Renal pelvis (tissue), 12 donors: ENCODE measurements around the gene NELL1. TPM values are rescaled to one million over a fixed set of nuclear protein-coding genes. Genes with fewer than 3 reads are reported as not detected.
A peak's percentile ranks its signal among the peaks of the same experiment; 100 is the strongest.

Experiments used
- DNase-seq: peaks from one replicate; pipeline ENCODE4 v3.0.0-alpha.2; 2013
- long read RNA-seq, 16 experiments: transcript quantifications; one replicate each; lab custom pipeline, GENCODE V29; 2026
- polyA plus RNA-seq, 3 donors: library from polyadenylated mRNA; unstranded; fragments of 120-200 nt; gene quantifications; one replicate each; pipeline ENCODE4 v1.2.1, GENCODE V29; 2013; ENCODE audit not compliant: insufficient read length in 3 of 3

The NELL1 gene
- 1 to 10 TPM; 1.3 to 2.8 (median 1.8) TPM for polyA plus RNA-seq
- long read RNA-seq, donor 1, result 0 reads
- long read RNA-seq, donor 2, result 0 reads
- long read RNA-seq, donor 3, partial matches to known transcripts, result 0 of 1 reads
- long read RNA-seq, donor 3, other reads (novel, unspliced or antisense), result 0 of 1 reads
- long read RNA-seq, donor 4, result 0 reads
- long read RNA-seq, donor 5, result 0 reads
- long read RNA-seq, donor 6, result 0 reads
- long read RNA-seq, donor 7, result 0 reads
- long read RNA-seq, donor 8, result 0 reads
- long read RNA-seq, donor 9, partial matches to known transcripts, result 0 of 1 reads
- long read RNA-seq, donor 9, other reads (novel, unspliced or antisense), result 0 of 1 reads
- long read RNA-seq, donor 10, result 0 reads
- long read RNA-seq, donor 11, result 0 reads
- long read RNA-seq, donor 12, partial matches to known transcripts, result 0 of 1 reads
- long read RNA-seq, donor 12, other reads (novel, unspliced or antisense), result 0 of 1 reads
- long read RNA-seq, donor 13, result 0 reads
- long read RNA-seq, donor 14, result 0 reads
- long read RNA-seq, donor 15, partial matches to known transcripts, result 0 of 1 reads
- long read RNA-seq, donor 15, other reads (novel, unspliced or antisense), result 0 of 1 reads
- long read RNA-seq, donor 16, result 0 reads

GRCh38 chr11:20668844-20669819, at the start of gene NELL1:
TSS of gene NELL1 (plus strand) at chr11:20669586.
- DNase-seq, result no peak

- DNase-seq, result no peak
These were observed 48.4 kb upstream of the NELL1 start for GRCh38 chr11:20620988-20621387.

- no peak for DNase-seq
These were observed 47.7 kb upstream of the NELL1 start for GRCh38 chr11:20621679-20622078.

GRCh38 chr11:20623252-20623651, 46.1 kb upstream of the NELL1 start:
- DNase-seq, result no peak

- DNase-seq, result no peak
These were observed 43.1 kb upstream of the NELL1 start for GRCh38 chr11:20626279-20626678.

GRCh38 chr11:20627026-20627425, 42.4 kb upstream of the NELL1 start:
- DNase-seq, result no peak

GRCh38 chr11:20627701-20628100, 41.7 kb upstream of the NELL1 start:
- peak; percentile 35 for DNase-seq

GRCh38 chr11:20631519-20632168, 37.7 kb upstream of the NELL1 start:
- DNase-seq, result no peak

- DNase-seq, result no peak
These were observed 37.2 kb upstream of the NELL1 start for GRCh38 chr11:20632169-20632532.

GRCh38 chr11:20634044-20634443, 35.3 kb upstream of the NELL1 start:
- no peak for DNase-seq

- DNase-seq, result no peak
These were observed 34.6 kb upstream of the NELL1 start for GRCh38 chr11:20634781-20635180.

- no peak for DNase-seq
These were observed 31.3 kb upstream of the NELL1 start for GRCh38 chr11:20638074-20638473.

- no peak for DNase-seq
These were observed 29.7 kb upstream of the NELL1 start for GRCh38 chr11:20639688-20640087.

- DNase-seq, result no peak
These were observed 29.0 kb upstream of the NELL1 start for GRCh38 chr11:20640401-20640800.

- DNase-seq, result no peak
These were observed 25.0 kb upstream of the NELL1 start for GRCh38 chr11:20644360-20644759.

- peak; percentile 44 for DNase-seq
These were observed 21.3 kb upstream of the NELL1 start for GRCh38 chr11:20647976-20648565.

GRCh38 chr11:20652150-20652806, 17.1 kb upstream of the NELL1 start:
- DNase-seq, result no peak

GRCh38 chr11:20654038-20654437, 15.3 kb upstream of the NELL1 start:
- no peak for DNase-seq

GRCh38 chr11:20656901-20657300, 12.5 kb upstream of the NELL1 start:
- no peak for DNase-seq

- DNase-seq, result no peak
These were observed 11.3 kb upstream of the NELL1 start for GRCh38 chr11:20658135-20658534.

GRCh38 chr11:20661445-20661844, 7.9 kb upstream of the NELL1 start:
- DNase-seq, result no peak
